HepG2 (cell line): ENCODE measurements around the gene C2orf49. TPM values are rescaled to one million over a fixed set of nuclear protein-coding genes. Genes with fewer than 3 reads are reported as not detected.

ENCODE experiments used
- BCL6 ChIP-seq: IDR thresholded peaks from 2 replicates; pipeline ENCODE4 v1.6.1; 2016; ENCODE audit warnings: missing genetic modification reagents, missing compliant biosample characterization
- ETV5 ChIP-seq: IDR thresholded peaks from 2 replicates; pipeline ENCODE4 v1.6.1; 2018; ENCODE audit warnings: missing biosample characterization, missing genetic modification reagents, inconsistent platforms, borderline replicate concordance
- FOXJ3 ChIP-seq: sonication (generic); formaldehyde crosslinking; IDR thresholded peaks from 2 replicates; pipeline ENCODE4 v1.4.0; 2020; ENCODE audit warnings: missing genetic modification reagents, mild to moderate bottlenecking, borderline replicate concordance
- KMT2B ChIP-seq: IDR thresholded peaks from 2 replicates; pipeline ENCODE4 v1.6.1; 2016; ENCODE audit warnings: missing genetic modification reagents, missing compliant biosample characterization
- NFIC ChIP-seq: IDR thresholded peaks from 2 replicates; pipeline ENCODE4 v1.6.1; 2012; ENCODE audit warnings: mild to moderate bottlenecking, low read length, inconsistent platforms
- RFX1 ChIP-seq: fragments of 450-650 bp; IDR thresholded peaks from 2 replicates; pipeline ENCODE4 v1.6.1; 2017
- SATB2 ChIP-seq: sonication (generic); formaldehyde crosslinking; IDR thresholded peaks from 2 replicates; pipeline ENCODE4 v1.5.0; 2020; ENCODE audit warnings: missing genetic modification reagents
- SKI ChIP-seq: fragments of 450-650 bp; IDR thresholded peaks from one replicate; pipeline ENCODE4 v1.6.1; 2018; ENCODE audit warnings: mild to moderate bottlenecking; ENCODE audit not compliant: partially characterized antibody
- YY1 ChIP-seq: IDR thresholded peaks from 2 replicates; pipeline ENCODE4 v1.6.1; 2011; ENCODE audit warnings: low read length, low read depth, moderate library complexity, mild to moderate bottlenecking; ENCODE audit not compliant: insufficient read depth, insufficient replicate concordance
- ZIK1 ChIP-seq: sonication (generic); formaldehyde crosslinking; IDR thresholded peaks from 2 replicates; pipeline ENCODE4 v1.5.0; 2020; ENCODE audit warnings: mild to moderate bottlenecking, low read depth, missing genetic modification reagents, borderline replicate concordance
- ZKSCAN1 ChIP-seq: fragments of 150-350 bp; IDR thresholded peaks from 2 replicates; pipeline ENCODE4 v1.6.1; 2014; ENCODE audit warnings: low read length
- ZNF549 ChIP-seq: sonication (generic); formaldehyde crosslinking; IDR thresholded peaks from 2 replicates; pipeline ENCODE4 v1.5.0; 2020; ENCODE audit warnings: missing genetic modification reagents
- polyA plus RNA-seq, 8 experiments: library from polyadenylated mRNA; depleted of rRNA in 3 of 8; stranded (reverse) in 7 of 8; unstranded in 1 of 8; fragments of >200 nt; fragmentation: Illumina TruSeq in 4 of 8; extraction: Trizol in 4 of 8; gene quantifications; 2 replicates each; pipeline versions ENCODE4 v1.2.1 to v1.2.3, GENCODE V29; 2011 to 2016; ENCODE audit warnings: low read depth in 4 of 8, missing spikeins in 1 of 8, mixed read lengths in 1 of 8; ENCODE audit not compliant: insufficient read depth in 1 of 8
- total RNA-seq, 5 experiments: library from RNA; depleted of rRNA; stranded (reverse); fragments of >200 nt; fragmentation: Illumina TruSeq; extraction: Trizol; gene quantifications; 2 replicates each; pipeline ENCODE4 v1.2.3, GENCODE V29; 2016; ENCODE audit warnings: low read depth in 1 of 5
- TF ChIP-seq, protein P1 (sequence below): sonication (generic); formaldehyde crosslinking; IDR thresholded peaks from 2 replicates; pipeline ENCODE4 v1.8.1; 2022; ENCODE audit warnings: low read depth, mild to moderate bottlenecking, missing genetic modification reagents
- TF ChIP-seq, protein P2 (sequence below): fragments of 450-650 bp; IDR thresholded peaks from 2 replicates; pipeline ENCODE4 v1.6.1; 2017; ENCODE audit warnings: mild to moderate bottlenecking
- TF ChIP-seq, protein P3 (sequence below): sonication (generic); formaldehyde crosslinking; IDR thresholded peaks from 2 replicates; pipeline ENCODE4 v1.4.0; 2020; ENCODE audit warnings: missing genetic modification reagents
- TF ChIP-seq, protein P4 (sequence below): sonication (generic); formaldehyde crosslinking; IDR thresholded peaks from 2 replicates; pipeline ENCODE4 v1.4.0; 2020; ENCODE audit warnings: missing genetic modification reagents
- TF ChIP-seq, protein P5 (sequence below): sonication (generic); formaldehyde crosslinking; IDR thresholded peaks from 2 replicates; pipeline ENCODE4 v1.5.0; 2020; ENCODE audit warnings: missing genetic modification reagents

The C2orf49 gene
- total and polyA plus RNA-seq, 2 of the 13 experiments (the other 11 are each of a cell fraction or from before 2014, with no cell fraction given), result 24.7 to 28.8 TPM

DNA sequence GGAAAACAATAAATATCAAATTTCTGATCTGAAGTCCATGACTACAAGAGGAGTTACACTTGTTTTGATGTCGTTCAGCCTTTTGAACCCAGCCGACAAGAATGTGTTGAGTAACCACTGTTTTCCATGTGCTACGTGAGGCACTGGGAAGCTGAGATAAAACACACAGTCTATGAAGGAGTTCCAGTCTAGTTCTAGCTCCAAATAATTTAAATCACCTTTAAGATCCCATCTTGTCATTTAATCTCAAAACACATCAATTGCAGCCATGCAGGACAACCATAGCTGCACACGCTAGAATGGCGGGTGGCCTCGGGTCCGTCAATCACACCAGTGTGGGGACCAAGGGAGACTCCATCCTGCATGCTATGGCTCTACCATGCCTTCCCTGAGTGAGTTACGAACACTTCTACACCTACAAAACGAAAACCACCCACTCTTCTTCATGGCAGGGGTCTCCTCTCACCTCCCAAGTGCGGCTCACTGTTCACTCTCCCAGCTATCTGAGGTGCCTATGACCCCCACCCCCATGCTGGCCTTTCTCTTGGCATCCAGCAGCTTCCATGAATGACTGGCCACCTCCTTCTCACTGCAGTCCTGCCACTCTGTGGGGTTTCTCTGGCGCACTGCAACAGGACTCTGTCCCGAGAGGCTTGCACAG lies 57.7 kb downstream of the C2orf49 start (continued):
- TF ChIP-seq, protein P1, sequence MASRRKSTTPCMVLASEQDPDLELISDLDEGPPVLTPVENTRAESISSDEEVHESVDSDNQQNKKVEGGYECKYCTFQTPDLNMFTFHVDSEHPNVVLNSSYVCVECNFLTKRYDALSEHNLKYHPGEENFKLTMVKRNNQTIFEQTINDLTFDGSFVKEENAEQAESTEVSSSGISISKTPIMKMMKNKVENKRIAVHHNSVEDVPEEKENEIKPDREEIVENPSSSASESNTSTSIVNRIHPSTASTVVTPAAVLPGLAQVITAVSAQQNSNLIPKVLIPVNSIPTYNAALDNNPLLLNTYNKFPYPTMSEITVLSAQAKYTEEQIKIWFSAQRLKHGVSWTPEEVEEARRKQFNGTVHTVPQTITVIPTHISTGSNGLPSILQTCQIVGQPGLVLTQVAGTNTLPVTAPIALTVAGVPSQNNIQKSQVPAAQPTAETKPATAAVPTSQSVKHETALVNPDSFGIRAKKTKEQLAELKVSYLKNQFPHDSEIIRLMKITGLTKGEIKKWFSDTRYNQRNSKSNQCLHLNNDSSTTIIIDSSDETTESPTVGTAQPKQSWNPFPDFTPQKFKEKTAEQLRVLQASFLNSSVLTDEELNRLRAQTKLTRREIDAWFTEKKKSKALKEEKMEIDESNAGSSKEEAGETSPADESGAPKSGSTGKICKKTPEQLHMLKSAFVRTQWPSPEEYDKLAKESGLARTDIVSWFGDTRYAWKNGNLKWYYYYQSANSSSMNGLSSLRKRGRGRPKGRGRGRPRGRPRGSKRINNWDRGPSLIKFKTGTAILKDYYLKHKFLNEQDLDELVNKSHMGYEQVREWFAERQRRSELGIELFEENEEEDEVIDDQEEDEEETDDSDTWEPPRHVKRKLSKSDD (CRISPR knock-in tag), result no peak
- TF ChIP-seq, protein P2, sequence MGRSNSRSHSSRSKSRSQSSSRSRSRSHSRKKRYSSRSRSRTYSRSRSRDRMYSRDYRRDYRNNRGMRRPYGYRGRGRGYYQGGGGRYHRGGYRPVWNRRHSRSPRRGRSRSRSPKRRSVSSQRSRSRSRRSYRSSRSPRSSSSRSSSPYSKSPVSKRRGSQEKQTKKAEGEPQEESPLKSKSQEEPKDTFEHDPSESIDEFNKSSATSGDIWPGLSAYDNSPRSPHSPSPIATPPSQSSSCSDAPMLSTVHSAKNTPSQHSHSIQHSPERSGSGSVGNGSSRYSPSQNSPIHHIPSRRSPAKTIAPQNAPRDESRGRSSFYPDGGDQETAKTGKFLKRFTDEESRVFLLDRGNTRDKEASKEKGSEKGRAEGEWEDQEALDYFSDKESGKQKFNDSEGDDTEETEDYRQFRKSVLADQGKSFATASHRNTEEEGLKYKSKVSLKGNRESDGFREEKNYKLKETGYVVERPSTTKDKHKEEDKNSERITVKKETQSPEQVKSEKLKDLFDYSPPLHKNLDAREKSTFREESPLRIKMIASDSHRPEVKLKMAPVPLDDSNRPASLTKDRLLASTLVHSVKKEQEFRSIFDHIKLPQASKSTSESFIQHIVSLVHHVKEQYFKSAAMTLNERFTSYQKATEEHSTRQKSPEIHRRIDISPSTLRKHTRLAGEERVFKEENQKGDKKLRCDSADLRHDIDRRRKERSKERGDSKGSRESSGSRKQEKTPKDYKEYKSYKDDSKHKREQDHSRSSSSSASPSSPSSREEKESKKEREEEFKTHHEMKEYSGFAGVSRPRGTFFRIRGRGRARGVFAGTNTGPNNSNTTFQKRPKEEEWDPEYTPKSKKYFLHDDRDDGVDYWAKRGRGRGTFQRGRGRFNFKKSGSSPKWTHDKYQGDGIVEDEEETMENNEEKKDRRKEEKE, result no peak
- TF ChIP-seq, protein P3, sequence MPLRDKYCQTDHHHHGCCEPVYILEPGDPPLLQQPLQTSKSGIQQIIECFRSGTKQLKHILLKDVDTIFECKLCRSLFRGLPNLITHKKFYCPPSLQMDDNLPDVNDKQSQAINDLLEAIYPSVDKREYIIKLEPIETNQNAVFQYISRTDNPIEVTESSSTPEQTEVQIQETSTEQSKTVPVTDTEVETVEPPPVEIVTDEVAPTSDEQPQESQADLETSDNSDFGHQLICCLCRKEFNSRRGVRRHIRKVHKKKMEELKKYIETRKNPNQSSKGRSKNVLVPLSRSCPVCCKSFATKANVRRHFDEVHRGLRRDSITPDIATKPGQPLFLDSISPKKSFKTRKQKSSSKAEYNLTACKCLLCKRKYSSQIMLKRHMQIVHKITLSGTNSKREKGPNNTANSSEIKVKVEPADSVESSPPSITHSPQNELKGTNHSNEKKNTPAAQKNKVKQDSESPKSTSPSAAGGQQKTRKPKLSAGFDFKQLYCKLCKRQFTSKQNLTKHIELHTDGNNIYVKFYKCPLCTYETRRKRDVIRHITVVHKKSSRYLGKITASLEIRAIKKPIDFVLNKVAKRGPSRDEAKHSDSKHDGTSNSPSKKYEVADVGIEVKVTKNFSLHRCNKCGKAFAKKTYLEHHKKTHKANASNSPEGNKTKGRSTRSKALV (CRISPR knock-in tag), result no peak
- TF ChIP-seq ETV5 (CRISPR knock-in tag) (peak; percentile 22; the same call in 1 of the 2 replicates), ZKSCAN1 (no peak), SKI (no peak), SATB2 (CRISPR knock-in tag) (no peak), ZNF549 (no peak), KMT2B (CRISPR knock-in tag) (no peak), NFIC (peak; percentile 66; the same call in 1 of the 2 replicates), FOXJ3 (CRISPR knock-in tag) (no peak; the same call in 1 of the 2 replicates), YY1 (no peak), BCL6 (CRISPR knock-in tag) (peak; percentile 68), RFX1 (no peak), ZIK1 (CRISPR knock-in tag) (no peak)
- TF ChIP-seq, protein P4, sequence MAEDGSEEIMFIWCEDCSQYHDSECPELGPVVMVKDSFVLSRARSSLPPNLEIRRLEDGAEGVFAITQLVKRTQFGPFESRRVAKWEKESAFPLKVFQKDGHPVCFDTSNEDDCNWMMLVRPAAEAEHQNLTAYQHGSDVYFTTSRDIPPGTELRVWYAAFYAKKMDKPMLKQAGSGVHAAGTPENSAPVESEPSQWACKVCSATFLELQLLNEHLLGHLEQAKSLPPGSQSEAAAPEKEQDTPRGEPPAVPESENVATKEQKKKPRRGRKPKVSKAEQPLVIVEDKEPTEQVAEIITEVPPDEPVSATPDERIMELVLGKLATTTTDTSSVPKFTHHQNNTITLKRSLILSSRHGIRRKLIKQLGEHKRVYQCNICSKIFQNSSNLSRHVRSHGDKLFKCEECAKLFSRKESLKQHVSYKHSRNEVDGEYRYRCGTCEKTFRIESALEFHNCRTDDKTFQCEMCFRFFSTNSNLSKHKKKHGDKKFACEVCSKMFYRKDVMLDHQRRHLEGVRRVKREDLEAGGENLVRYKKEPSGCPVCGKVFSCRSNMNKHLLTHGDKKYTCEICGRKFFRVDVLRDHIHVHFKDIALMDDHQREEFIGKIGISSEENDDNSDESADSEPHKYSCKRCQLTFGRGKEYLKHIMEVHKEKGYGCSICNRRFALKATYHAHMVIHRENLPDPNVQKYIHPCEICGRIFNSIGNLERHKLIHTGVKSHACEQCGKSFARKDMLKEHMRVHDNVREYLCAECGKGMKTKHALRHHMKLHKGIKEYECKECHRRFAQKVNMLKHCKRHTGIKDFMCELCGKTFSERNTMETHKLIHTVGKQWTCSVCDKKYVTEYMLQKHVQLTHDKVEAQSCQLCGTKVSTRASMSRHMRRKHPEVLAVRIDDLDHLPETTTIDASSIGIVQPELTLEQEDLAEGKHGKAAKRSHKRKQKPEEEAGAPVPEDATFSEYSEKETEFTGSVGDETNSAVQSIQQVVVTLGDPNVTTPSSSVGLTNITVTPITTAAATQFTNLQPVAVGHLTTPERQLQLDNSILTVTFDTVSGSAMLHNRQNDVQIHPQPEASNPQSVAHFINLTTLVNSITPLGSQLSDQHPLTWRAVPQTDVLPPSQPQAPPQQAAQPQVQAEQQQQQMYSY (CRISPR knock-in tag), result no peak
- TF ChIP-seq, protein P5, sequence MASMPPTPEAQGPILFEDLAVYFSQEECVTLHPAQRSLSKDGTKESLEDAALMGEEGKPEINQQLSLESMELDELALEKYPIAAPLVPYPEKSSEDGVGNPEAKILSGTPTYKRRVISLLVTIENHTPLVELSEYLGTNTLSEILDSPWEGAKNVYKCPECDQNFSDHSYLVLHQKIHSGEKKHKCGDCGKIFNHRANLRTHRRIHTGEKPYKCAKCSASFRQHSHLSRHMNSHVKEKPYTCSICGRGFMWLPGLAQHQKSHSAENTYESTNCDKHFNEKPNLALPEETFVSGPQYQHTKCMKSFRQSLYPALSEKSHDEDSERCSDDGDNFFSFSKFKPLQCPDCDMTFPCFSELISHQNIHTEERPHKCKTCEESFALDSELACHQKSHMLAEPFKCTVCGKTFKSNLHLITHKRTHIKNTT (CRISPR knock-in tag), result no peak
